ENCODE results near the gene IL17C. TPM values are rescaled to one million over a fixed set of nuclear protein-coding genes. Genes with fewer than 3 reads are reported as not detected.

IL17C gene
- polyA plus RNA-seq, 2 of the 4 experiments (the other 2 are of a cell fraction) = not detected

- DNase-seq (ENCODE audit: low read depth in 1 of 2, low spot score in 1 of 2) (no peak), FAIRE-seq (no peak), ATAC-seq (no peak)
- no peak overlapping the region for H3K27ac ChIP-seq
- no peak overlapping the region for H3K4me2 ChIP-seq
- H3K4me1 ChIP-seq = no peaks in the 10 kb centered on the region
- 94% methylated on average over 29 of the region's 29 CpGs for WGBS (ENCODE audit: missing lambda C conversion rate)
- no peak for TF ChIP-seq PBX3 (IDR thresholded peaks at IDR 0.05)
- no peak for TF ChIP-seq MAZ (IDR thresholded peaks at IDR 0.05; ENCODE audit: borderline replicate concordance, low read depth, low read length)
- H3K9me3 ChIP-seq = no peaks in the 10 kb centered on the region
- CTCF ChIA-PET = interaction anchor here (0.8 to 1.4 kb wide), 2 partner anchors 10 to 71 kb away, joined by 3 to 5 read pairs; no protein-coding TSS in a partner anchor
- no peak overlapping the region for H3K4me3 ChIP-seq
- POLR2A ChIA-PET = no interaction called here
Observed at GRCh38 chr16:88622866-88623265, 15.5 kb upstream of the IL17C start.

DNA sequence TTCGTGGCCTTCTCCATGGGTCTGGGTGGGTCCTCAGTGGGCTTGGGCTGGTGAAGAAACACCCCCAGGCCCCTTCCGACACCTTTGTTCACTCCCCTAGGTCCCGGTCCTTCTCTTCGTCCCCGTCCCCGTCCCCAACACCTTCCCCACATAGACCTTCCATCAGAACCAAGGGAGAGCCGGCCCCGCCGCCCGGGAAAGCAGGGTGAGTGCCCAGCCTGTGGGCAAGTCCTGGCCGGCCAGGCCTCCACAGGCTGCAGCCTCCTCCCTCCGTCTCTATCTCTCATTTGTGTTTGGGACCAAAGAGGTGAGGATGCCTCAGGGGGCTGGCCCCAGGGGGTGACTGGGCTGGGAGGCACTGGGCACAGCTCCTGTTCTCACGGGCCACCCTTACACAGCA, 14.5 kb upstream of the IL17C start:
- 88% methylated on average over 10 of the region's 13 CpGs for WGBS (ENCODE audit: missing lambda C conversion rate)
- POLR2A ChIA-PET = no interaction called here
- no peaks in the 10 kb centered on the region for H3K4me1 ChIP-seq
- ATAC-seq (no peak), DNase-seq (ENCODE audit: low read depth in 1 of 2, low spot score in 1 of 2) (no peak), FAIRE-seq (no peak)
- CTCF ChIA-PET = interaction anchor here (1.4 kb wide), 1 partner anchor 72 kb away, joined by 3 read pairs; no protein-coding TSS in a partner anchor
- no peak overlapping the region for H3K4me2 ChIP-seq
- H3K4me3 ChIP-seq = no peak overlapping the region
- no peaks in the 10 kb centered on the region for H3K9me3 ChIP-seq
- no peak overlapping the region for H3K27ac ChIP-seq
- TF ChIP-seq JUN (IDR thresholded peaks at IDR 0.05) (no peak), ZSCAN20 (CRISPR knock-in tag; IDR thresholded peaks at IDR 0.05) (no peak), ZNF302 (CRISPR knock-in tag; IDR thresholded peaks at IDR 0.05) (no peak), MAX (IDR thresholded peaks at IDR 0.05) (no peak), CHD2 (IDR thresholded peaks at IDR 0.05; ENCODE audit: low read length, partially characterized antibody) (no peak), HDAC2 (IDR thresholded peaks at IDR 0.05) (no peak), NFE2L2 (conservative IDR thresholded peaks at IDR 0.05; ENCODE audit: low read length) (no peak), MYC (IDR thresholded peaks at IDR 0.05; ENCODE audit: borderline replicate concordance, low read length) (no peak), USF2 (IDR thresholded peaks at IDR 0.05) (no peak), CEBPB (IDR thresholded peaks at IDR 0.05) (no peak), KDM1A (IDR thresholded peaks at IDR 0.05; ENCODE audit: low read depth) (no peak), CHD4 (IDR thresholded peaks at IDR 0.05; ENCODE audit: borderline replicate concordance) (no peak), PHF8 (IDR thresholded peaks at IDR 0.05; ENCODE audit: borderline replicate concordance, low read depth) (no peak), KDM5A (IDR thresholded peaks at IDR 0.05) (no peak), NR3C1 (IDR thresholded peaks at IDR 0.05) (no peak), ATOH8 (CRISPR knock-in tag; IDR thresholded peaks at IDR 0.05; ENCODE audit: low read depth) (no peak), SREBF2 (IDR thresholded peaks at IDR 0.05) (no peak)
- TF ChIP-seq, protein P1, sequence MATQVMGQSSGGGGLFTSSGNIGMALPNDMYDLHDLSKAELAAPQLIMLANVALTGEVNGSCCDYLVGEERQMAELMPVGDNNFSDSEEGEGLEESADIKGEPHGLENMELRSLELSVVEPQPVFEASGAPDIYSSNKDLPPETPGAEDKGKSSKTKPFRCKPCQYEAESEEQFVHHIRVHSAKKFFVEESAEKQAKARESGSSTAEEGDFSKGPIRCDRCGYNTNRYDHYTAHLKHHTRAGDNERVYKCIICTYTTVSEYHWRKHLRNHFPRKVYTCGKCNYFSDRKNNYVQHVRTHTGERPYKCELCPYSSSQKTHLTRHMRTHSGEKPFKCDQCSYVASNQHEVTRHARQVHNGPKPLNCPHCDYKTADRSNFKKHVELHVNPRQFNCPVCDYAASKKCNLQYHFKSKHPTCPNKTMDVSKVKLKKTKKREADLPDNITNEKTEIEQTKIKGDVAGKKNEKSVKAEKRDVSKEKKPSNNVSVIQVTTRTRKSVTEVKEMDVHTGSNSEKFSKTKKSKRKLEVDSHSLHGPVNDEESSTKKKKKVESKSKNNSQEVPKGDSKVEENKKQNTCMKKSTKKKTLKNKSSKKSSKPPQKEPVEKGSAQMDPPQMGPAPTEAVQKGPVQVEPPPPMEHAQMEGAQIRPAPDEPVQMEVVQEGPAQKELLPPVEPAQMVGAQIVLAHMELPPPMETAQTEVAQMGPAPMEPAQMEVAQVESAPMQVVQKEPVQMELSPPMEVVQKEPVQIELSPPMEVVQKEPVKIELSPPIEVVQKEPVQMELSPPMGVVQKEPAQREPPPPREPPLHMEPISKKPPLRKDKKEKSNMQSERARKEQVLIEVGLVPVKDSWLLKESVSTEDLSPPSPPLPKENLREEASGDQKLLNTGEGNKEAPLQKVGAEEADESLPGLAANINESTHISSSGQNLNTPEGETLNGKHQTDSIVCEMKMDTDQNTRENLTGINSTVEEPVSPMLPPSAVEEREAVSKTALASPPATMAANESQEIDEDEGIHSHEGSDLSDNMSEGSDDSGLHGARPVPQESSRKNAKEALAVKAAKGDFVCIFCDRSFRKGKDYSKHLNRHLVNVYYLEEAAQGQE (IDR thresholded peaks at IDR 0.05) = no peak
- TF ChIP-seq, protein P2, sequence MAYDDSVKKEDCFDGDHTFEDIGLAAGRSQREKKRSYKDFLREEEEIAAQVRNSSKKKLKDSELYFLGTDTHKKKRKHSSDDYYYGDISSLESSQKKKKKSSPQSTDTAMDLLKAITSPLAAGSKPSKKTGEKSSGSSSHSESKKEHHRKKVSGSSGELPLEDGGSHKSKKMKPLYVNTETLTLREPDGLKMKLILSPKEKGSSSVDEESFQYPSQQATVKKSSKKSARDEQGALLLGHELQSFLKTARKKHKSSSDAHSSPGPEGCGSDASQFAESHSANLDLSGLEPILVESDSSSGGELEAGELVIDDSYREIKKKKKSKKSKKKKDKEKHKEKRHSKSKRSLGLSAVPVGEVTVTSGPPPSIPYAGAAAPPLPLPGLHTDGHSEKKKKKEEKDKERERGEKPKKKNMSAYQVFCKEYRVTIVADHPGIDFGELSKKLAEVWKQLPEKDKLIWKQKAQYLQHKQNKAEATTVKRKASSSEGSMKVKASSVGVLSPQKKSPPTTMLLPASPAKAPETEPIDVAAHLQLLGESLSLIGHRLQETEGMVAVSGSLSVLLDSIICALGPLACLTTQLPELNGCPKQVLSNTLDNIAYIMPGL (CRISPR knock-in tag; IDR thresholded peaks at IDR 0.05; ENCODE audit: borderline replicate concordance) = no peak
- TF ChIP-seq, protein P3, sequence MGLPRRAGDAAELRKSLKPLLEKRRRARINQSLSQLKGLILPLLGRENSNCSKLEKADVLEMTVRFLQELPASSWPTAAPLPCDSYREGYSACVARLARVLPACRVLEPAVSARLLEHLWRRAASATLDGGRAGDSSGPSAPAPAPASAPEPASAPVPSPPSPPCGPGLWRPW (IDR thresholded peaks at IDR 0.05) = no peak

Data from A549 (cell line).